Endodermal cell (in vitro differentiated cells): Measurements from ENCODE around the gene CCDC192. TPM values are rescaled to one million over a fixed set of nuclear protein-coding genes. Genes with fewer than 3 reads are reported as not detected.
A peak's percentile ranks its signal among the peaks of the same experiment; 100 is the strongest.

Experiments used
- DNase-seq: peaks from one replicate; pipeline ENCODE4 v3.0.0-alpha.2; 2017
- H3K27ac ChIP-seq: 2 replicates; pipeline ENCODE4 v1.5.1; 2013; ENCODE audit warnings: mild to moderate bottlenecking, low read depth, low read length, moderate library complexity
- H3K27me3 ChIP-seq: 2 replicates; pipeline ENCODE4 v1.6.1; 2013; ENCODE audit warnings: mild to moderate bottlenecking, low read length, moderate library complexity; ENCODE audit not compliant: insufficient read depth, control insufficient read depth, poor library complexity, severe bottlenecking
- H3K36me3 ChIP-seq: 2 replicates; pipeline ENCODE4 v1.7.0; 2013; ENCODE audit warnings: mild to moderate bottlenecking, low read length, moderate library complexity; ENCODE audit not compliant: control insufficient read depth, insufficient read depth
- H3K4me1 ChIP-seq: one replicate; pipeline ENCODE4 v1.7.0; 2013; ENCODE audit warnings: low read length; ENCODE audit not compliant: control insufficient read depth, insufficient read depth
- H3K4me3 ChIP-seq: 2 replicates; pipeline ENCODE4 v1.5.1; 2013; ENCODE audit warnings: mild to moderate bottlenecking, low read length, moderate library complexity
- H3K9ac ChIP-seq: 2 replicates; pipeline ENCODE4 v1.6.1; 2013; ENCODE audit warnings: mild to moderate bottlenecking, low read length, moderate library complexity; ENCODE audit not compliant: poor library complexity, severe bottlenecking; ENCODE audit errors: extremely low read depth
- H3K9me3 ChIP-seq: 2 replicates; pipeline ENCODE4 v1.6.1; 2013; ENCODE audit warnings: mild to moderate bottlenecking, low read length, moderate library complexity; ENCODE audit not compliant: control insufficient read depth
- H3K27ac Mint-ChIP-seq: 2 replicates; pipeline ENCODE4 v1.8.0; 2020; ENCODE audit warnings: mixed read lengths
- H3K27me3 Mint-ChIP-seq: 2 replicates; pipeline ENCODE4 v1.8.0; 2021; ENCODE audit warnings: mild to moderate bottlenecking, mixed read lengths; ENCODE audit not compliant: insufficient read depth
- H3K36me3 Mint-ChIP-seq: 2 replicates; pipeline ENCODE4 v1.8.0; 2020; ENCODE audit warnings: low read depth, mixed read lengths
- H3K4me1 Mint-ChIP-seq: 2 replicates; pipeline ENCODE4 v1.8.0; 2020; ENCODE audit warnings: mixed read lengths
- H3K4me3 Mint-ChIP-seq: 2 replicates; pipeline ENCODE4 v1.8.0; 2020; ENCODE audit warnings: mild to moderate bottlenecking, moderate library complexity, mixed read lengths
- H3K9me3 Mint-ChIP-seq: 2 replicates; pipeline ENCODE4 v1.8.0; 2020; ENCODE audit warnings: mild to moderate bottlenecking, mixed read lengths
- CTCF ChIP-seq: fragments of 200-600 bp; sonication (generic); conservative IDR thresholded peaks from 2 replicates; pipeline ENCODE4 v1.5.0; 2021; ENCODE audit warnings: antibody characterized with exemption, mild to moderate bottlenecking
- WGBS, 2 experiments: methylation state at CpG; one replicate each; pipeline versions ENCODE4 v1.1.5 to v1.1.7; 2013; ENCODE audit warnings: missing lambda C conversion rate in 2 of 2, mixed read lengths in 1 of 2; ENCODE audit not compliant: insufficient coverage in 1 of 2, insufficient read length in 1 of 2; 5-methylcytosine and 5-hydroxymethylcytosine counted together
- total RNA-seq, 2 donors: library from RNA; stranded (reverse); fragmentation: NEBNext Ultra II Directional in 1 of 2; extraction: Animal tissue kit (Norgen Biotek cat#: 25700) in 1 of 2; gene quantifications; 2 replicates in 1 of 2; 3 replicates in 1 of 2; pipeline ENCODE4 v1.2.1, GENCODE V29; 2021

CCDC192 gene
- total RNA-seq, 2 donors from 2014 or later, result 0.48 to 1.3 TPM

- Mint-ChIP-seq H3K4me1 (peaks cover 7% of the 10 kb centered on the region), H3K4me3 (no peak overlapping the region), H3K27ac (no peak overlapping the region), H3K27me3 (no peaks in the 10 kb centered on the region), H3K36me3 (no peaks in the 10 kb centered on the region), H3K9me3 (no peaks in the 10 kb centered on the region)
- H3K9ac ChIP-seq, result no peak overlapping the region
- H3K27ac ChIP-seq, result no peak overlapping the region
- no peaks in the 10 kb centered on the region for H3K9me3 ChIP-seq
- H3K4me1 ChIP-seq, result peaks cover 2% of the 10 kb centered on the region
- H3K4me3 ChIP-seq, result no peak overlapping the region
- H3K27me3 ChIP-seq, result no peaks in the 10 kb centered on the region
- no peak for DNase-seq
- 91 to 96% methylated on average over 3 of the region's 3 CpGs for WGBS, 2 experiments
- TF ChIP-seq CTCF, result no peak
- no peaks in the 10 kb centered on the region for H3K36me3 ChIP-seq
Observed at GRCh38 chr5:127826011-127826410, 122.8 kb downstream of the CCDC192 start.

- Mint-ChIP-seq H3K9me3 (no peaks in the 10 kb centered on the region), H3K27ac (no peak overlapping the region), H3K4me1 (peaks cover 7% of the 10 kb centered on the region), H3K27me3 (no peaks in the 10 kb centered on the region), H3K4me3 (no peak overlapping the region), H3K36me3 (no peaks in the 10 kb centered on the region)
- TF ChIP-seq CTCF, result no peak
- 94 to 99% methylated on average over 2 to 6 of the region's 6 CpGs for WGBS, 2 experiments
- Histone ChIP-seq H3K9ac (no peak overlapping the region), H3K9me3 (no peaks in the 10 kb centered on the region), H3K4me1 (peaks cover 2% of the 10 kb centered on the region), H3K27me3 (no peaks in the 10 kb centered on the region), H3K4me3 (no peak overlapping the region), H3K36me3 (no peaks in the 10 kb centered on the region), H3K27ac (no peak overlapping the region)
- no peak for DNase-seq
Observed at GRCh38 chr5:127827451-127827850, 124.3 kb downstream of the CCDC192 start.

GRCh38 chr5:127830157-127830556 is 127.0 kb downstream of the CCDC192 start:
- TF ChIP-seq CTCF, result no peak
- WGBS, 2 experiments, result 89 to 96% methylated on average over 3 of the region's 3 CpGs
- Mint-ChIP-seq H3K4me1 (peaks cover 7% of the 10 kb centered on the region), H3K9me3 (no peaks in the 10 kb centered on the region), H3K4me3 (no peak overlapping the region), H3K27ac (no peak overlapping the region), H3K27me3 (no peaks in the 10 kb centered on the region), H3K36me3 (no peaks in the 10 kb centered on the region)
- Histone ChIP-seq H3K4me3 (peak overlapping the region; percentile 33), H3K4me1 (peaks cover 2% of the 10 kb centered on the region), H3K27ac (no peak overlapping the region), H3K9me3 (no peaks in the 10 kb centered on the region), H3K36me3 (no peaks in the 10 kb centered on the region), H3K27me3 (no peaks in the 10 kb centered on the region), H3K9ac (no peak overlapping the region)
- DNase-seq, result no peak
